ENCODE data around the gene CAPS.

The CAPS gene

GRCh38 chr19:5914946-5915781 lies 1.1 kb downstream of the CAPS start:
- no peak for DNase-seq

GRCh38 chr19:5915782-5916165 lies 1.7 kb downstream of the CAPS start:
- no peak for DNase-seq

GRCh38 chr19:5916181-5916708 lies 2.2 kb downstream of the CAPS start:
- DNase-seq, result no peak

GRCh38 chr19:5917431-5918107 lies 3.5 kb downstream of the CAPS start:
- DNase-seq, result no peak

- no peak for DNase-seq
Measured at GRCh38 chr19:5918463-5919079, 4.5 kb downstream of the CAPS start.

- DNase-seq, result no peak
Measured at GRCh38 chr19:5921516-5922160, 7.6 kb downstream of the CAPS start.

GRCh38 chr19:5922161-5922545 lies 8.1 kb downstream of the CAPS start:
- no peak for DNase-seq

- DNase-seq, result no peak
Measured at GRCh38 chr19:5923356-5923755, 9.3 kb downstream of the CAPS start.

- DNase-seq, result no peak
Measured at GRCh38 chr19:5925830-5926427, 11.9 kb downstream of the CAPS start.

- no peak for DNase-seq
Measured at GRCh38 chr19:5926641-5927440, 12.8 kb downstream of the CAPS start.

GRCh38 chr19:5927441-5927821 lies 13.4 kb downstream of the CAPS start:
- DNase-seq, result no peak

- DNase-seq, result no peak
Measured at GRCh38 chr19:5929179-5929578, 15.1 kb downstream of the CAPS start.

- no peak for DNase-seq
Measured at GRCh38 chr19:5929625-5930024, 15.6 kb downstream of the CAPS start.

- DNase-seq, result no peak
Measured at GRCh38 chr19:5931251-5931650, 17.2 kb downstream of the CAPS start.

GRCh38 chr19:5932146-5932545 lies 18.1 kb downstream of the CAPS start:
- no peak for DNase-seq

- no peak for DNase-seq
Measured at GRCh38 chr19:5932609-5933262, 18.7 kb downstream of the CAPS start.

GRCh38 chr19:5933391-5934068 lies 19.5 kb downstream of the CAPS start:
- DNase-seq, result no peak

GRCh38 chr19:5934069-5934401 lies 20.0 kb downstream of the CAPS start:
- no peak for DNase-seq

GRCh38 chr19:5934774-5935472 lies 20.9 kb downstream of the CAPS start:
- DNase-seq, result no peak
